ENCODE results near the gene IGF1.

The IGF1 gene

DNA sequence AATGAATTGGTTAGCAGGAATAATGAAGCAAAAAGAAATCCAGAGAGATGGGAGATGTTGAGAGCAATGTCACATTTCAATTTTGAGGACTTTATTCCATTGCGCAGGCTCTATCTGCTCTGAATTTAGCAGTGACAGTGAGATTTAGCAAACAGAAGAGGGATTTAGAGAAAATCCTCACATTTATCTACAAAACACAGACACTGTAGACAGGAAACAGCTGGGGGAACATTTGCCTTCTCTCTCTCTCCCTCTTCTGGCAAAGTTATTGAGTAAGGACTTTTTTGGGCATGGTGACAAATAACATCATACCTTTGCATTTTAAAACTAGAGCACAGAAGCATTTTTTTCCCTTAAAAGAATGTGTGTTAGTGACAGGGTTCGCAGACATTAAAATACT is at the start of gene IGF1:
Gene IGF1 (minus strand): TSS at position 158 of the 400 bp plus-strand sequence. CDS start 182 bp downstream, outside the sequence.
- Histone ChIP-seq H3K9ac (ENCODE audit: low read depth, low read length) (no peak within 1 kb of the TSS), H3K4me1 (ENCODE audit: control insufficient read depth, insufficient read depth, low read length) (peaks cover 17% of the 10 kb centered on the region), H3K4me3 (ENCODE audit: low read depth, low read length) (no peak within 1 kb of the TSS)

DNA sequence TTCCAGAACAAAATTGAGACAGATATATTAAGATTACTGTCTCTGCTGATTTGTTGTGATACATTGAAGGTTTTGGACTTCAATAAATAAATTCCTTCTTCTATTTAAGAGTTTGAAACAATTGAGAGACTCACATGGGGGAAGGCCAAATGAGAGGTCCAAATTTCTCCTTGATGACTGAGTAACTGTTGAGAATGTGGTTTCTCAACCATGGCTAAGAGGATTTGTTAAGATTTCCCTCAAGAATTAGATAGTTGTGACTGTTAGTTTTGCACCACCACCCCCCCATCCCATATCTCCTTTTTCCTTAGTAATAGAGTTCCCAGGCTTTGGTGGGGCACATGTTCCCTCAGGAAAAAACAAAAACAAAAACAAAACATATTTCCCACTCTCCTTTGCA is 47.7 kb upstream of the IGF1 start:
- H3K4me3 ChIP-seq (ENCODE audit: low read depth, low read length): no peak overlapping the region
- no peaks in the 10 kb centered on the region for H3K27me3 ChIP-seq (ENCODE audit: control insufficient read depth, insufficient read depth, low read length)
- H3K36me3 ChIP-seq (ENCODE audit: control insufficient read depth, insufficient read depth, low read length): no peaks in the 10 kb centered on the region
- no peak overlapping the region for H3K9ac ChIP-seq (ENCODE audit: low read depth, low read length)
- no peaks in the 10 kb centered on the region for H3K4me1 ChIP-seq (ENCODE audit: control insufficient read depth, insufficient read depth, low read length)
- H3K9me3 ChIP-seq (ENCODE audit: control insufficient read depth, insufficient read depth, low read length): no peaks in the 10 kb centered on the region
- no peak overlapping the region for H3K27ac ChIP-seq (ENCODE audit: low read depth, low read length)

More for the DNA sequence above, at the start of gene IGF1:
- Histone ChIP-seq H3K27ac (ENCODE audit: low read depth, low read length) (no peak within 1 kb of the TSS), H3K27me3 (ENCODE audit: control insufficient read depth, insufficient read depth, low read length) (no peaks in the 10 kb centered on the region), H3K36me3 (ENCODE audit: control insufficient read depth, insufficient read depth, low read length) (no peaks in the 10 kb centered on the region), H3K9me3 (ENCODE audit: control insufficient read depth, insufficient read depth, low read length) (no peaks in the 10 kb centered on the region)

DNA sequence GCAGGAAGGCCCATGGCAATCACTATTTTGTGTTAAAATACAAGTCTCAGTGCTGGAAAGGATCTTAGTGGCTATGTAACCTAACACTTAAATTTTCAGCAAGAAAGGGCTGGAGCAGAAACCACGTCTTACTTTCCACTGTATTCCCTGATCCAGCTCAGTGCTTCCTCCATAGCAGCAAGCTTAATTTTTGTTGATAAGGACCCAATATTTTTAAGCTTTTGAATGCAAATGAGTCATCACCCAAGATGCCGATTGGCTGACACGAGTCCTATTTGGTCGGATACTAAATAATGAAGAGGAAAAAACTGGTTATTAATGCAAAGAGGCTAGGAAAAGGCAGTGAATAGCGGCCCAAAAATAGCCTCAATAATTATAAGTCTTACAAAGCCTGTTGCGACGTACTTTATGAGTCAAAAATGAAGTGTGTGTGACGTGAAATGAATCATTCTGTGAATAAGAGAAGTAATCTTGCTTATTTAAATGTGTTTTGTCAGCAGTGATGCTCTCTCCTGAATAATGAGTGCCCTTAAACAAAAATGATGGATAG is 46.9 kb upstream of the IGF1 start:
- Histone ChIP-seq H3K27ac (ENCODE audit: low read depth, low read length) (no peak overlapping the region), H3K27me3 (ENCODE audit: control insufficient read depth, insufficient read depth, low read length) (no peaks in the 10 kb centered on the region)

DNA sequence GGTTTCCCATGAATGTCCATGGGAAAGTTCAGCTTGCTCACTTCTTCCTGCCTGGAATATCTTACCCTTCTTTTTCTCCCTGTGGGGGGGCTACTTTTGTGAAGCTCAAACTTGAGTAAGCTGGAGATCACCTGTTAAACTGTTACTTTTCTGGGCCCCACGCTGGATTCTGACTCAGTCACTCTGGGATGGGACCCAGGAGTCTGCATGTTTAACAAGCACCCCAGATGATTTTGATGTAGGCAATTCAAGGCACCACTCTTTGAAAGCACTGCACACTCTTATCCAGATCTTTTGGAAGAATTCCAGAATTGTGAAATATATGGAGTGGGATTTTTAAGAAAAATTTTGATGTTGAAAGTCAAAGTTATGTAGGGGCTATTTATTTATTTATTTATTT is 46.3 kb upstream of the IGF1 start:
- Histone ChIP-seq H3K4me1 (ENCODE audit: control insufficient read depth, insufficient read depth, low read length) (no peaks in the 10 kb centered on the region), H3K27ac (ENCODE audit: low read depth, low read length) (no peak overlapping the region), H3K9ac (ENCODE audit: low read depth, low read length) (no peak overlapping the region), H3K27me3 (ENCODE audit: control insufficient read depth, insufficient read depth, low read length) (no peaks in the 10 kb centered on the region), H3K4me3 (ENCODE audit: low read depth, low read length) (no peak overlapping the region), H3K36me3 (ENCODE audit: control insufficient read depth, insufficient read depth, low read length) (no peaks in the 10 kb centered on the region), H3K9me3 (ENCODE audit: control insufficient read depth, insufficient read depth, low read length) (no peaks in the 10 kb centered on the region)

More for the DNA sequence above, 46.9 kb upstream of the IGF1 start:
- Histone ChIP-seq H3K4me1 (ENCODE audit: control insufficient read depth, insufficient read depth, low read length) (no peaks in the 10 kb centered on the region), H3K9ac (ENCODE audit: low read depth, low read length) (no peak overlapping the region), H3K9me3 (ENCODE audit: control insufficient read depth, insufficient read depth, low read length) (no peaks in the 10 kb centered on the region), H3K36me3 (ENCODE audit: control insufficient read depth, insufficient read depth, low read length) (no peaks in the 10 kb centered on the region), H3K4me3 (ENCODE audit: low read depth, low read length) (no peak overlapping the region)

DNA sequence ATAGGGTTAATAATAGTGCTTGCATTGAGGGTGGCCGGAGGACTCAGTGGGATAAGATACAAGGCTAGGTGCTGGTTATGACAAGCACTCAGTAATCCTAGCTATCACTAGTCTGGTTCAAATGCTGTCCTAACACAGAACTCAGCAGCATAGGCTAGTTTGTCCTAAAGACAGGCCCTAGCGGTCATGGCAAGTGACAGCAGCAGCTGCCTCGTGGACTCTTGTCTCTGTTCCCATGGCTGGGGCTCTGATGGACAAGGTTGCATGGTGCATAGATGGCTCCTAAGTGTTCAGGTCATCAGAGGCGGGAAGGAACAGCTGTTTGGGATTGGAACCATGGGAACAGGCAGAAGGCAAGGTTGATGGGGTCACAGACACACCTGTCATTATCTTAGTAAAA is 42.4 kb upstream of the IGF1 start:
- H3K36me3 ChIP-seq (ENCODE audit: control insufficient read depth, insufficient read depth, low read length): no peaks in the 10 kb centered on the region
- no peak overlapping the region for H3K9ac ChIP-seq (ENCODE audit: low read depth, low read length)
- H3K27me3 ChIP-seq (ENCODE audit: control insufficient read depth, insufficient read depth, low read length): no peaks in the 10 kb centered on the region
- H3K9me3 ChIP-seq (ENCODE audit: control insufficient read depth, insufficient read depth, low read length): no peaks in the 10 kb centered on the region
- H3K4me3 ChIP-seq (ENCODE audit: low read depth, low read length): no peak overlapping the region
- H3K4me1 ChIP-seq (ENCODE audit: control insufficient read depth, insufficient read depth, low read length): no peaks in the 10 kb centered on the region
- H3K27ac ChIP-seq (ENCODE audit: low read depth, low read length): no peak overlapping the region

DNA sequence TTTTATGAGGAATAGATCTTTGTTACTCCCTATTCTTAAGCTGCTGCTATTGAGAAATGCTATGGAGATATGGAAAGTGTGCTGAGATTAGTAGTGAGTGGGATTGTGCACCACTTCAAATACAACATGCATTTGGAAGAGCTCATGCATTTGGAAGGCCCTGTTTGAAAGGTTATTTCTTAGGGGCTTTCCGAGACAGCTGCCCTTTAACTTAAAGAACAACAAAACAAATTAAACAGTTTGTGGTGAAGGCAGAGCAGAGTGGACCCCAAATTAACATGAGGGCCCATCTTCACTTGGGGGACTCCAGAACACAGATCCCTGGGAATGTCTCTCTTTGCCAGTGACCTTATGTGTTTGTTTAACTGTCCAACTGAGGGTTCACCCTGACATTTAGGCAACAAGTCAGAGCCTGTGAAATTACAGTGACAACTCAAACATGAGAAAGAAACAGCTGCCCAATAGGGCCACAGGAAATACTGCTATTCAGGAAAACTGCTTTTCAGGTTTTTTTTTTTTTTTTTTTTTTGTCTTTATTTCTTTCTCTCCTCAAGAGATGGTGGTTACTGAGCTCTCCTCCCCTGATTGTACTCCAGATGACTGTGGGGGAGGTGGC is 41.4 kb upstream of the IGF1 start:
- H3K27ac ChIP-seq (ENCODE audit: low read depth, low read length): no peak overlapping the region
- H3K9ac ChIP-seq (ENCODE audit: low read depth, low read length): no peak overlapping the region
- H3K36me3 ChIP-seq (ENCODE audit: control insufficient read depth, insufficient read depth, low read length): no peaks in the 10 kb centered on the region
- H3K4me1 ChIP-seq (ENCODE audit: control insufficient read depth, insufficient read depth, low read length): no peaks in the 10 kb centered on the region
- no peaks in the 10 kb centered on the region for H3K9me3 ChIP-seq (ENCODE audit: control insufficient read depth, insufficient read depth, low read length)
- no peak overlapping the region for H3K4me3 ChIP-seq (ENCODE audit: low read depth, low read length)
- H3K27me3 ChIP-seq (ENCODE audit: control insufficient read depth, insufficient read depth, low read length): no peaks in the 10 kb centered on the region

DNA sequence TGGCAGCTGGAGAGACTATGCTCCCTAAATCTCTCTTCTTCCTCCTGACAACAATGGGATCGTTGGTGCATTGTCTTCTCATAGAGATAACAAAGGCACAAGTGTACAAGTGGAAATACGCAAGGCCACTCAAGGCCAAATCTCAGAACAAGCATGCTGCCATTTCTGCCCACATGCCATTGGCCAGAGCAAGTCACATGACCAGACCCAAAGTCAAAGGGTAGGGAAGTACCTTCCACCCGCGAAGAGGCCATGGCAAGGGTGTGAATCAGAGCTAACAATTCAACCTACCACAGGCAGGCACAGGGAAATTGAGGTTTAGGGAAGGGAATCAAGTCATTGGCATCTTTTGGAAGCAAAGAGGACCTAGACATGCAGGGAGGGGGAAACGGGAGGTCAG is 38.5 kb upstream of the IGF1 start:
- Histone ChIP-seq H3K4me3 (ENCODE audit: low read depth, low read length) (no peak overlapping the region), H3K4me1 (ENCODE audit: control insufficient read depth, insufficient read depth, low read length) (no peaks in the 10 kb centered on the region), H3K36me3 (ENCODE audit: control insufficient read depth, insufficient read depth, low read length) (no peaks in the 10 kb centered on the region), H3K9me3 (ENCODE audit: control insufficient read depth, insufficient read depth, low read length) (no peaks in the 10 kb centered on the region), H3K9ac (ENCODE audit: low read depth, low read length) (no peak overlapping the region), H3K27me3 (ENCODE audit: control insufficient read depth, insufficient read depth, low read length) (no peaks in the 10 kb centered on the region), H3K27ac (ENCODE audit: low read depth, low read length) (no peak overlapping the region)

DNA sequence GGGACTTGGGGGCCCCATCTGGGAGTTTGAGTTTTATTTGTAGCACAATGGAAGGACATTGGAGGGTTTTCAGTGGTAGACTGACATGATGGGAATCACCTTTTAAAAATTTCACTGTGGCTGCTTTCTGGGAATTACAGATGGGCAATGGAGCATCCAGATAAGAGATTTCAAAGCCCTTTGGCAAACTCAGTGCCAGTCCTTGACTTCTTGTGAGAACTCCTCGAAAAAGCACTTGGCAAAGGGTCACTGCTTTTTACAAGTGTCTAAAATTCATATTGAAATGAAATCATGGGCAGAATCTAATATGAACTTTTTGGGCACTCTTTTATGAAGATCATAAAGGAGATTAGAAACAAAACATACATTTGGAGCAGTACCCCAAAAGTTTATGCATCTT is 34.3 kb upstream of the IGF1 start:
- Histone ChIP-seq H3K36me3 (ENCODE audit: control insufficient read depth, insufficient read depth, low read length) (no peaks in the 10 kb centered on the region), H3K27me3 (ENCODE audit: control insufficient read depth, insufficient read depth, low read length) (no peaks in the 10 kb centered on the region), H3K9me3 (ENCODE audit: control insufficient read depth, insufficient read depth, low read length) (no peaks in the 10 kb centered on the region), H3K4me1 (ENCODE audit: control insufficient read depth, insufficient read depth, low read length) (peaks cover 5% of the 10 kb centered on the region; the same call in 1 of the 2 replicates), H3K4me3 (ENCODE audit: low read depth, low read length) (no peak overlapping the region), H3K9ac (ENCODE audit: low read depth, low read length) (no peak overlapping the region), H3K27ac (ENCODE audit: low read depth, low read length) (no peak overlapping the region)

DNA sequence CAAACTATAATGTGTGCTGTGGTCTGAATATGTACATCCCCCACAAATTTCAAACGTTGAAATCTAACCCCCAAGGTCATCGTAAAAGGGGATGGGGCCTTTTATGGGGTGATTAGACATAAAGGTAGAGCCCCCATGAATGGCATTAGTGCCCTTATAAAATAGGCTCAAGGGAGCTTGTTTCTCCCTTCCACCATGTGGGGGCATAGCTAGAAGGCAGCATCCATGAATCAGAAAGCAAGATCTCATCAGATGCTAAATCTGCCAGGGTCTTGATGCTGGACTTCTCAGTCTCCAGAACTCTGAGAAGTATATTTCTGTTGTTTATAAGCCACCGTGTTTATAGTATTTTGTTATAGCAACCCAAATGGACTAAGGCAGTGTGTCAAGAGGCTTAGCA is 33.4 kb upstream of the IGF1 start:
- H3K9me3 ChIP-seq (ENCODE audit: control insufficient read depth, insufficient read depth, low read length): no peaks in the 10 kb centered on the region
- H3K27me3 ChIP-seq (ENCODE audit: control insufficient read depth, insufficient read depth, low read length): no peaks in the 10 kb centered on the region
- H3K27ac ChIP-seq (ENCODE audit: low read depth, low read length): no peak overlapping the region
- no peak overlapping the region for H3K9ac ChIP-seq (ENCODE audit: low read depth, low read length)
- H3K36me3 ChIP-seq (ENCODE audit: control insufficient read depth, insufficient read depth, low read length): no peaks in the 10 kb centered on the region
- peaks cover 5% of the 10 kb centered on the region; the same call in 1 of the 2 replicates for H3K4me1 ChIP-seq (ENCODE audit: control insufficient read depth, insufficient read depth, low read length)
- H3K4me3 ChIP-seq (ENCODE audit: low read depth, low read length): no peak overlapping the region

DNA sequence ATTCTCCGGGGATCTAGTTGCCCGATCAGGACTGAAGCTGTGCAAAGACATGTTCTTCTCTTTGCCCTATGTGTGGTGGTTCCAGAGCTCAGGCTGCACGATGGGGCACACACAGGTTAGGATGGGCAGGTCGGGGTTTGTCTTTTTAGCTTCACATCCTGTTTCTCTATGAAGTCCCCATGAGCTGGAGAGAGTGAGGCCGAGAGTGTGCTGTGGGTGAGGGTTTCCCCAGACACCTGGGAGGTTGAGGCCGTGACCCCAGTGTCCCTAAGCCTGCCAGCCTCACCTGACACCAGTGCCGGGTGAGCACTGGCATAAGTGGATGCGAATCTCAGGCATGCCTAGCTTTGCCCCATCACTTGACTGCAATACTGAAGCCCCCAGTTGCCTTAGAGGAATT is 32.9 kb upstream of the IGF1 start:
- Histone ChIP-seq H3K4me3 (ENCODE audit: low read depth, low read length) (no peak overlapping the region), H3K27me3 (ENCODE audit: control insufficient read depth, insufficient read depth, low read length) (no peaks in the 10 kb centered on the region), H3K4me1 (ENCODE audit: control insufficient read depth, insufficient read depth, low read length) (peaks cover 5% of the 10 kb centered on the region; the same call in 1 of the 2 replicates), H3K9me3 (ENCODE audit: control insufficient read depth, insufficient read depth, low read length) (no peaks in the 10 kb centered on the region), H3K27ac (ENCODE audit: low read depth, low read length) (no peak overlapping the region), H3K9ac (ENCODE audit: low read depth, low read length) (no peak overlapping the region), H3K36me3 (ENCODE audit: control insufficient read depth, insufficient read depth, low read length) (no peaks in the 10 kb centered on the region)

DNA sequence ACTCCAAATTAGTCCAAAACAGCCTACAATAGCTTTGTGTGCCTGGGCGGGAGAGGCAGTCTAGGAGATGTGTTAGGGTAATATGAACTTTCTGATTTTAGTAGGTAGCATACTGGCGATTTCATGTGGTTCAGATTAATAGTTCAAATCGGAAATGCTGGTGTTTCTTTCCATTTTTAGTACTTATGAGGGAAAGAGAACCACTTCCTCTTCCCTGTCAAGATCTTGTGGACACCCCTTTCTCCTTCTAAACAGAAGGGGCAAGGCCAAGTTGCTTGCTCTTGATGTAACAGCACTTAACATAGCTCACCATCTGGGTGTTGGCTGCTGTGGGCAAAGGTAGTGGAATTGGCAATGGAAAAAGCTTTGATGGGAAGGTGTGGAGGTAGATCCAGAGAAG is 32.2 kb upstream of the IGF1 start:
- H3K4me1 ChIP-seq (ENCODE audit: control insufficient read depth, insufficient read depth, low read length): peaks cover 5% of the 10 kb centered on the region; the same call in 1 of the 2 replicates
- H3K27me3 ChIP-seq (ENCODE audit: control insufficient read depth, insufficient read depth, low read length): no peaks in the 10 kb centered on the region

More for the DNA sequence above, 32.2 kb upstream of the IGF1 start:
- H3K4me3 ChIP-seq (ENCODE audit: low read depth, low read length): no peak overlapping the region
- H3K9me3 ChIP-seq (ENCODE audit: control insufficient read depth, insufficient read depth, low read length): no peaks in the 10 kb centered on the region
- H3K27ac ChIP-seq (ENCODE audit: low read depth, low read length): no peak overlapping the region
- no peaks in the 10 kb centered on the region for H3K36me3 ChIP-seq (ENCODE audit: control insufficient read depth, insufficient read depth, low read length)
- H3K9ac ChIP-seq (ENCODE audit: low read depth, low read length): no peak overlapping the region

All from HUES48 (cell line).